ENCODE measurements around the gene ACAP3. TPM values are rescaled to one million over a fixed set of nuclear protein-coding genes. Genes with fewer than 3 reads are reported as not detected.
"Not testable (repeated sequence)": the region's sequence is repeated elsewhere in the genome, so short reads cannot be mapped to it uniquely, and the experiment has no call there.

Gene ACAP3
- total RNA-seq, 1 donor from 2014 or later, result 93.9 TPM

GRCh38 chr1:1250786-1251284 lies 56.9 kb downstream of the ACAP3 start:
- H3K9me3 Mint-ChIP-seq, result no peaks in the 10 kb centered on the region
- no peak for TF ChIP-seq CTCF (conservative IDR thresholded peaks at IDR 0.05)
- no peak overlapping the region for H3K4me3 Mint-ChIP-seq
- H3K27me3 Mint-ChIP-seq, result peaks cover 3% of the 10 kb centered on the region
- DNase-seq (ENCODE audit: extremely low spot score, unreplicated experiment), result no peak
- no peaks in the 10 kb centered on the region for H3K4me1 Mint-ChIP-seq (ENCODE audit: unreplicated experiment)
- peaks cover 4% of the 10 kb centered on the region for H3K36me3 Mint-ChIP-seq
- no peak overlapping the region for H3K27ac Mint-ChIP-seq

GRCh38 chr1:1248009-1248913 lies 59.5 kb downstream of the ACAP3 start:
- H3K9me3 Mint-ChIP-seq, H3K4me3 Mint-ChIP-seq, H3K27ac Mint-ChIP-seq: not testable (repeated sequence)

GRCh38 chr1:1247341-1247913 lies 60.3 kb downstream of the ACAP3 start:
- no peaks in the 10 kb centered on the region for H3K36me3 Mint-ChIP-seq
- H3K27ac Mint-ChIP-seq, result no peak overlapping the region
- H3K9me3 Mint-ChIP-seq, result no peaks in the 10 kb centered on the region
- H3K27me3 Mint-ChIP-seq, result peaks cover 3% of the 10 kb centered on the region
- no peak for TF ChIP-seq CTCF (conservative IDR thresholded peaks at IDR 0.05)
- no peak for DNase-seq (ENCODE audit: extremely low spot score, unreplicated experiment)
- no peak overlapping the region for H3K4me3 Mint-ChIP-seq
- H3K4me1 Mint-ChIP-seq (ENCODE audit: unreplicated experiment), result no peaks in the 10 kb centered on the region

More at GRCh38 chr1:1248009-1248913, 59.5 kb downstream of the ACAP3 start:
- H3K27me3 Mint-ChIP-seq; DNase-seq (ENCODE audit: extremely low spot score, unreplicated experiment); H3K4me1 Mint-ChIP-seq (ENCODE audit: unreplicated experiment); H3K36me3 Mint-ChIP-seq: not testable (repeated sequence)

- Mint-ChIP-seq H3K27ac (no peak within 1 kb of the TSS), H3K9me3 (no peaks in the 10 kb centered on the region), H3K27me3 (peaks cover 3% of the 10 kb centered on the region), H3K4me3 (no peak within 1 kb of the TSS), H3K36me3 (no peaks in the 10 kb centered on the region), H3K4me1 (ENCODE audit: unreplicated experiment) (no peaks in the 10 kb centered on the region)
- DNase-seq (ENCODE audit: extremely low spot score, unreplicated experiment), result no peak
- no peak for TF ChIP-seq CTCF (conservative IDR thresholded peaks at IDR 0.05)
These were observed 61.0 kb downstream of the ACAP3 start, which contains the start of gene C1QTNF12 for GRCh38 chr1:1246577-1247340. Gene C1QTNF12, minus strand, starts transcription at chr1:1246722. Its CDS starts 32 bp downstream, at chr1:1246690.

- peaks cover 3% of the 10 kb centered on the region for H3K27me3 Mint-ChIP-seq
- TF ChIP-seq CTCF (conservative IDR thresholded peaks at IDR 0.05), result no peak
- no peaks in the 10 kb centered on the region for H3K36me3 Mint-ChIP-seq
- H3K4me1 Mint-ChIP-seq (ENCODE audit: unreplicated experiment), result no peaks in the 10 kb centered on the region
- no peak for DNase-seq (ENCODE audit: extremely low spot score, unreplicated experiment)
- H3K4me3 Mint-ChIP-seq, result no peak overlapping the region
- no peaks in the 10 kb centered on the region for H3K9me3 Mint-ChIP-seq
- no peak overlapping the region for H3K27ac Mint-ChIP-seq
These were observed 61.7 kb downstream of the ACAP3 start for GRCh38 chr1:1245817-1246576.
